Liver (tissue), 3 donors: ENCODE data around the gene LPCAT1.

Experiments used
- CTCF ChIP-seq: fragments of 150-350 bp; IDR thresholded peaks from 2 replicates; pipeline ENCODE4 v1.5.1; 2017; ENCODE audit warnings: improper control_type of control experiment, low read depth, low read length; ENCODE audit not compliant: missing input control
- FOXA1 ChIP-seq: IDR thresholded peaks from 2 replicates; pipeline ENCODE4 v1.6.1; 2016; ENCODE audit warnings: antibody characterized with exemption
- GABPA ChIP-seq, 2 donors: IDR thresholded peaks in 1 of 2; conservative IDR thresholded peaks in 1 of 2; 2 replicates each; pipeline ENCODE4 v1.6.1; 2016; ENCODE audit warnings: antibody characterized with exemption in 2 of 2, mild to moderate bottlenecking in 1 of 2, moderate library complexity in 1 of 2
- HNF4A ChIP-seq, 2 donors: conservative IDR thresholded peaks; 2 replicates each; pipeline ENCODE4 v1.6.1; 2016; ENCODE audit warnings: antibody characterized with exemption in 2 of 2, mild to moderate bottlenecking in 2 of 2
- JUND ChIP-seq, 2 donors: IDR thresholded peaks; 2 replicates each; pipeline ENCODE4 v1.6.1; 2016; ENCODE audit warnings: antibody characterized with exemption in 2 of 2
- MAX ChIP-seq: IDR thresholded peaks from 2 replicates; pipeline ENCODE4 v1.6.1; 2016; ENCODE audit warnings: antibody characterized with exemption
- RAD21 ChIP-seq, 2 donors: IDR thresholded peaks; 2 replicates each; pipeline ENCODE4 v1.6.1; 2016; ENCODE audit warnings: antibody characterized with exemption in 2 of 2, mild to moderate bottlenecking in 2 of 2
- REST ChIP-seq: IDR thresholded peaks from 2 replicates; pipeline ENCODE4 v1.6.1; 2016; ENCODE audit warnings: antibody characterized with exemption, mild to moderate bottlenecking
- SP1 ChIP-seq: IDR thresholded peaks from 2 replicates; pipeline ENCODE4 v1.6.1; 2018; ENCODE audit warnings: antibody characterized with exemption, mild to moderate bottlenecking
- TAF1 ChIP-seq: conservative IDR thresholded peaks from 2 replicates; pipeline ENCODE4 v1.6.1; 2016; ENCODE audit warnings: antibody characterized with exemption, mild to moderate bottlenecking
- YY1 ChIP-seq: IDR thresholded peaks from 2 replicates; pipeline ENCODE4 v1.6.1; 2016; ENCODE audit warnings: antibody characterized with exemption, mild to moderate bottlenecking
- donor health status: healthy.
- donor health status: healthy.

- TF ChIP-seq CTCF (no peak), HNF4A (conservative IDR thresholded peaks at IDR 0.05) (no peak), MAX (no peak), GABPA (IDR thresholded peaks at IDR 0.05 in 1 of 2, conservative IDR thresholded peaks at IDR 0.05 in 1 of 2) (no peak), TAF1 (no peak), REST (no peak), RAD21 (IDR thresholded peaks at IDR 0.05) (no peak), FOXA1 (no peak), SP1 (no peak), YY1 (no peak), JUND (IDR thresholded peaks at IDR 0.05) (no peak)
These were observed 33.5 kb upstream of the LPCAT1 start for GRCh38 chr5:1557114-1557873.
